ENCODE data around the gene TNRC6C. TPM values are rescaled to one million over a fixed set of nuclear protein-coding genes. Genes with fewer than 3 reads are reported as not detected.

The TNRC6C gene
- total and polyA plus RNA-seq, 9 of the 15 experiments (the other 6 are each of a cell fraction or from before 2014, with no cell fraction given), result 0.20 to 4.9 (median 2.3) TPM

GRCh38 chr17:78029697-78030096, 71.2 kb downstream of the TNRC6C start (continued):
- no peak for TF ChIP-seq ZNF23 (CRISPR knock-in tag; IDR thresholded peaks at IDR 0.05)
- no peak for TF ChIP-seq SMARCA5 (IDR thresholded peaks at IDR 0.05)
- TF ChIP-seq BRF1 (IDR thresholded peaks at IDR 0.05; ENCODE audit: borderline replicate concordance, extremely low read depth, insufficient read length), result no peak
- no peak for TF ChIP-seq ZNF263 (CRISPR knock-in tag; IDR thresholded peaks at IDR 0.05; ENCODE audit: borderline replicate concordance)
- TF ChIP-seq, protein P1, sequence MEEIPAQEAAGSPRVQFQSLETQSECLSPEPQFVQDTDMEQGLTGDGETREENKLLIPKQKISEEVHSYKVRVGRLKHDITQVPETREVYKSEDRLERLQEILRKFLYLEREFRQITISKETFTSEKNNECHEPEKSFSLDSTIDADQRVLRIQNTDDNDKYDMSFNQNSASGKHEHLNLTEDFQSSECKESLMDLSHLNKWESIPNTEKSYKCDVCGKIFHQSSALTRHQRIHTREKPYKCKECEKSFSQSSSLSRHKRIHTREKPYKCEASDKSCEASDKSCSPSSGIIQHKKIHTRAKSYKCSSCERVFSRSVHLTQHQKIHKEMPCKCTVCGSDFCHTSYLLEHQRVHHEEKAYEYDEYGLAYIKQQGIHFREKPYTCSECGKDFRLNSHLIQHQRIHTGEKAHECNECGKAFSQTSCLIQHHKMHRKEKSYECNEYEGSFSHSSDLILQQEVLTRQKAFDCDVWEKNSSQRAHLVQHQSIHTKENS (CRISPR knock-in tag; IDR thresholded peaks at IDR 0.05), result no peak
- no peak for TF ChIP-seq ZC3H4 (CRISPR knock-in tag; IDR thresholded peaks at IDR 0.05; ENCODE audit: borderline replicate concordance)
- TF ChIP-seq POLR2A (conservative IDR thresholded peaks at IDR 0.05), result no peak
- peak; percentile 71; the same call in 1 of the 2 replicates for TF ChIP-seq NBN (IDR thresholded peaks at IDR 0.05; ENCODE audit: low read depth)
- no peak for TF ChIP-seq XRCC3 (IDR thresholded peaks at IDR 0.05)
- TF ChIP-seq RB1 (IDR thresholded peaks at IDR 0.05; ENCODE audit: low read depth), result no peak
- no peak for TF ChIP-seq MCM7 (IDR thresholded peaks at IDR 0.05)
- no peak for TF ChIP-seq PTBP1 (IDR thresholded peaks at IDR 0.05; ENCODE audit: low read depth, low read length)
- TF ChIP-seq HES1 (IDR thresholded peaks at IDR 0.05; ENCODE audit: low read depth), result peak; percentile 49; the same call in 1 of the 2 replicates
- TF ChIP-seq PHF20 (IDR thresholded peaks at IDR 0.05; ENCODE audit: partially characterized antibody), result no peak
- no peak for TF ChIP-seq KDM2B (CRISPR knock-in tag; IDR thresholded peaks at IDR 0.05)
- TF ChIP-seq, protein P2, sequence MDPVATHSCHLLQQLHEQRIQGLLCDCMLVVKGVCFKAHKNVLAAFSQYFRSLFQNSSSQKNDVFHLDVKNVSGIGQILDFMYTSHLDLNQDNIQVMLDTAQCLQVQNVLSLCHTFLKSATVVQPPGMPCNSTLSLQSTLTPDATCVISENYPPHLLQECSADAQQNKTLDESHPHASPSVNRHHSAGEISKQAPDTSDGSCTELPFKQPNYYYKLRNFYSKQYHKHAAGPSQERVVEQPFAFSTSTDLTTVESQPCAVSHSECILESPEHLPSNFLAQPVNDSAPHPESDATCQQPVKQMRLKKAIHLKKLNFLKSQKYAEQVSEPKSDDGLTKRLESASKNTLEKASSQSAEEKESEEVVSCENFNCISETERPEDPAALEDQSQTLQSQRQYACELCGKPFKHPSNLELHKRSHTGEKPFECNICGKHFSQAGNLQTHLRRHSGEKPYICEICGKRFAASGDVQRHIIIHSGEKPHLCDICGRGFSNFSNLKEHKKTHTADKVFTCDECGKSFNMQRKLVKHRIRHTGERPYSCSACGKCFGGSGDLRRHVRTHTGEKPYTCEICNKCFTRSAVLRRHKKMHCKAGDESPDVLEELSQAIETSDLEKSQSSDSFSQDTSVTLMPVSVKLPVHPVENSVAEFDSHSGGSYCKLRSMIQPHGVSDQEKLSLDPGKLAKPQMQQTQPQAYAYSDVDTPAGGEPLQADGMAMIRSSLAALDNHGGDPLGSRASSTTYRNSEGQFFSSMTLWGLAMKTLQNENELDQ (CRISPR knock-in tag; IDR thresholded peaks at IDR 0.05; ENCODE audit: borderline replicate concordance), result no peak
- TF ChIP-seq RBM22 (IDR thresholded peaks at IDR 0.05; ENCODE audit: low read depth, low read length, poor library complexity, severe bottlenecking), result no peak
- TF ChIP-seq, protein P3, sequence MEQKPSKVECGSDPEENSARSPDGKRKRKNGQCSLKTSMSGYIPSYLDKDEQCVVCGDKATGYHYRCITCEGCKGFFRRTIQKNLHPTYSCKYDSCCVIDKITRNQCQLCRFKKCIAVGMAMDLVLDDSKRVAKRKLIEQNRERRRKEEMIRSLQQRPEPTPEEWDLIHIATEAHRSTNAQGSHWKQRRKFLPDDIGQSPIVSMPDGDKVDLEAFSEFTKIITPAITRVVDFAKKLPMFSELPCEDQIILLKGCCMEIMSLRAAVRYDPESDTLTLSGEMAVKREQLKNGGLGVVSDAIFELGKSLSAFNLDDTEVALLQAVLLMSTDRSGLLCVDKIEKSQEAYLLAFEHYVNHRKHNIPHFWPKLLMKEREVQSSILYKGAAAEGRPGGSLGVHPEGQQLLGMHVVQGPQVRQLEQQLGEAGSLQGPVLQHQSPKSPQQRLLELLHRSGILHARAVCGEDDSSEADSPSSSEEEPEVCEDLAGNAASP (IDR thresholded peaks at IDR 0.05), result no peak
- peak; percentile 62 for TF ChIP-seq ZFX (CRISPR knock-in tag; IDR thresholded peaks at IDR 0.05)
- TF ChIP-seq MED1 (CRISPR knock-in tag; IDR thresholded peaks at IDR 0.05; ENCODE audit: borderline replicate concordance), result no peak
- TF ChIP-seq CREB3L1 (IDR thresholded peaks at IDR 0.05; ENCODE audit: borderline replicate concordance, low read depth), result no peak
- no peak for TF ChIP-seq E2F4 (CRISPR knock-in tag; IDR thresholded peaks at IDR 0.05; ENCODE audit: low read depth)
- no peak for TF ChIP-seq IFI16 (CRISPR knock-in tag; IDR thresholded peaks at IDR 0.05)
